Heart left ventricle (tissue), 13 donors: ENCODE data around the gene RDH16.
"Not testable (repeated sequence)": the region's sequence is repeated elsewhere in the genome, so short reads cannot be mapped to it uniquely, and the experiment has no call there.

Experiments
- CTCF ChIP-seq, 12 donors: fragments of 200-600 bp; sonication (generic) in 4 of 12; IDR thresholded peaks; one replicate each; pipeline versions ENCODE4 v1.5.0 to v1.8.0; 2018 to 2022; ENCODE audit warnings: antibody characterized with exemption in 12 of 12, mild to moderate bottlenecking in 5 of 12
- POLR2A ChIP-seq, 2 donors: fragments of 450-650 bp; IDR thresholded peaks; one replicate each; pipeline ENCODE4 v1.6.1; 2017; ENCODE audit warnings: antibody characterized with exemption in 2 of 2, mild to moderate bottlenecking in 2 of 2, moderate library complexity in 2 of 2
- donor health status: ischemic (EF 13 %, LVEDD 7.1; RV severe dilation, severe dysfunction).
- donor health status: DM: no; HTN: yes; CAD: no.
- donor health status: DM: no; HTN: no; CAD: no.
- donor health status: ischemic (EF 25% LVEDD 6.9; RV normal size, moderate dysfunction).
- donor health status: ischemic (EF 25% LVEDD 5.7; RV mildly dilated, moderate dysfunction).
- donor health status: ischemic (EF 35%, LVEDD 5.7; RV mildly dilated, moderate dysfunction).
- donor health status: nonischemic (EF 11% LVEDD 7.7; RV severe dilation, severe dysfunction).
- donor health status: DM: yes; HTN: yes; CAD: no.
- donor health status: PGD.
- donor health status: ischemic (EF 29% LVEDD 5.4; RV normal size, mild dysfunction).
- donor health status: nonischemic (EF 23%, LVEDD 6.1; RV moderate dilation, normal function).

GRCh38 chr12:56909403-56909802, 48.0 kb downstream of the RDH16 start:
- not testable (repeated sequence) for TF ChIP-seq CTCF, POLR2A (IDR thresholded peaks at IDR 0.05)
